ENCODE data around the gene ITPR1.

DNA sequence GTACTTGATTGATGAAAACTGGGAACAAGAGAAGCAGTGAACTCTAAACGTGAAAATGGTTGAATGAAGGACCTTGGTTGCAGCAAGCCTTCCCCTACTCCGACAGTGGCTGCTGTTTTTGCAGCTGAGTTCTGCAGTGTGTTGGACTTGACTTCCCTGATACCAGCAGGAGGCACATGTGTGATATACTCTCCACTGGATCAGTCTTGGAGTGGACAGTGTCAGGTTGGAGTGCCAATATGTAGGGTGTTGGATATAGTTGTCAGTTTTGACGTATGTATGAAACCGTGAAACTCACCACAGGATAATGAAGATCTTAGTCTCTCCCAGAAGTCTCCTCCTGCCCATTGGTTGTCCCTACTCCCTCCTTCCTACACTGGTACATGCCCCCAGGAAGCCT lies 106.5 kb downstream of the ITPR1 start:
- TF ChIP-seq, protein P1, sequence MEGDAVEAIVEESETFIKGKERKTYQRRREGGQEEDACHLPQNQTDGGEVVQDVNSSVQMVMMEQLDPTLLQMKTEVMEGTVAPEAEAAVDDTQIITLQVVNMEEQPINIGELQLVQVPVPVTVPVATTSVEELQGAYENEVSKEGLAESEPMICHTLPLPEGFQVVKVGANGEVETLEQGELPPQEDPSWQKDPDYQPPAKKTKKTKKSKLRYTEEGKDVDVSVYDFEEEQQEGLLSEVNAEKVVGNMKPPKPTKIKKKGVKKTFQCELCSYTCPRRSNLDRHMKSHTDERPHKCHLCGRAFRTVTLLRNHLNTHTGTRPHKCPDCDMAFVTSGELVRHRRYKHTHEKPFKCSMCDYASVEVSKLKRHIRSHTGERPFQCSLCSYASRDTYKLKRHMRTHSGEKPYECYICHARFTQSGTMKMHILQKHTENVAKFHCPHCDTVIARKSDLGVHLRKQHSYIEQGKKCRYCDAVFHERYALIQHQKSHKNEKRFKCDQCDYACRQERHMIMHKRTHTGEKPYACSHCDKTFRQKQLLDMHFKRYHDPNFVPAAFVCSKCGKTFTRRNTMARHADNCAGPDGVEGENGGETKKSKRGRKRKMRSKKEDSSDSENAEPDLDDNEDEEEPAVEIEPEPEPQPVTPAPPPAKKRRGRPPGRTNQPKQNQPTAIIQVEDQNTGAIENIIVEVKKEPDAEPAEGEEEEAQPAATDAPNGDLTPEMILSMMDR (conservative IDR thresholded peaks at IDR 0.05) = no peak
- TF ChIP-seq EZH2 (IDR thresholded peaks at IDR 0.05; ENCODE audit: low read depth) = no peak

Data from PC-9 (cell line).